ENCODE results near the gene CCDC30. TPM values are rescaled to one million over a fixed set of nuclear protein-coding genes. Genes with fewer than 3 reads are reported as not detected.

CCDC30 gene
- total RNA-seq, 1 donor from 2014 or later = 3.4 TPM

DNA sequence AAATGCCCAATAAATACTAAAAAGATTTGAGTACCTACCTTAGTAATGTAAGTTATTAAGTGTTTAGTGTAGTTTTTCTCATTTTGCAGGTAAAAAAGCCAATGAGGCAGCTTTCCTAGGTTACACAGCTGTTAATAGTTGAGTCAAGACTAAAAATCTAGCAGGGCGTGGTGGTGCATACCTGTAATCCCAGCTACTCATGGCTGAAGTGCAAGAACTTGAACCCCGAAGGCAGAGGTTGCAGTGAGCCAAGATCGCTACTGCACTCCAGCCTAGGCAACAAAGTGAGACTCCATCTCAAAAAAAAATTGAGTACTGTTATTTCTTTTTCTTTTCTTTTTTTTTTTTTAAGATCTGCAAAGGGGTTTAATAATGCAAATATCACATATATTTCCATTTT lies 226.8 kb downstream of the CCDC30 start:
- Mint-ChIP-seq H3K27me3 (ENCODE audit: unreplicated experiment) (no peaks in the 10 kb centered on the region), H3K4me3 (ENCODE audit: unreplicated experiment) (no peak overlapping the region), H3K36me3 (ENCODE audit: low read depth, unreplicated experiment) (peaks cover 3% of the 10 kb centered on the region), H3K4me1 (ENCODE audit: unreplicated experiment) (peaks cover 17% of the 10 kb centered on the region), H3K9me3 (ENCODE audit: unreplicated experiment) (no peaks in the 10 kb centered on the region), H3K27ac (ENCODE audit: unreplicated experiment) (no peak overlapping the region)
- DNase-seq (ENCODE audit: low spot score) = no peak
- TF ChIP-seq, protein P1, sequence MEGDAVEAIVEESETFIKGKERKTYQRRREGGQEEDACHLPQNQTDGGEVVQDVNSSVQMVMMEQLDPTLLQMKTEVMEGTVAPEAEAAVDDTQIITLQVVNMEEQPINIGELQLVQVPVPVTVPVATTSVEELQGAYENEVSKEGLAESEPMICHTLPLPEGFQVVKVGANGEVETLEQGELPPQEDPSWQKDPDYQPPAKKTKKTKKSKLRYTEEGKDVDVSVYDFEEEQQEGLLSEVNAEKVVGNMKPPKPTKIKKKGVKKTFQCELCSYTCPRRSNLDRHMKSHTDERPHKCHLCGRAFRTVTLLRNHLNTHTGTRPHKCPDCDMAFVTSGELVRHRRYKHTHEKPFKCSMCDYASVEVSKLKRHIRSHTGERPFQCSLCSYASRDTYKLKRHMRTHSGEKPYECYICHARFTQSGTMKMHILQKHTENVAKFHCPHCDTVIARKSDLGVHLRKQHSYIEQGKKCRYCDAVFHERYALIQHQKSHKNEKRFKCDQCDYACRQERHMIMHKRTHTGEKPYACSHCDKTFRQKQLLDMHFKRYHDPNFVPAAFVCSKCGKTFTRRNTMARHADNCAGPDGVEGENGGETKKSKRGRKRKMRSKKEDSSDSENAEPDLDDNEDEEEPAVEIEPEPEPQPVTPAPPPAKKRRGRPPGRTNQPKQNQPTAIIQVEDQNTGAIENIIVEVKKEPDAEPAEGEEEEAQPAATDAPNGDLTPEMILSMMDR (IDR thresholded peaks at IDR 0.05; ENCODE audit: unreplicated experiment) = no peak

DNA sequence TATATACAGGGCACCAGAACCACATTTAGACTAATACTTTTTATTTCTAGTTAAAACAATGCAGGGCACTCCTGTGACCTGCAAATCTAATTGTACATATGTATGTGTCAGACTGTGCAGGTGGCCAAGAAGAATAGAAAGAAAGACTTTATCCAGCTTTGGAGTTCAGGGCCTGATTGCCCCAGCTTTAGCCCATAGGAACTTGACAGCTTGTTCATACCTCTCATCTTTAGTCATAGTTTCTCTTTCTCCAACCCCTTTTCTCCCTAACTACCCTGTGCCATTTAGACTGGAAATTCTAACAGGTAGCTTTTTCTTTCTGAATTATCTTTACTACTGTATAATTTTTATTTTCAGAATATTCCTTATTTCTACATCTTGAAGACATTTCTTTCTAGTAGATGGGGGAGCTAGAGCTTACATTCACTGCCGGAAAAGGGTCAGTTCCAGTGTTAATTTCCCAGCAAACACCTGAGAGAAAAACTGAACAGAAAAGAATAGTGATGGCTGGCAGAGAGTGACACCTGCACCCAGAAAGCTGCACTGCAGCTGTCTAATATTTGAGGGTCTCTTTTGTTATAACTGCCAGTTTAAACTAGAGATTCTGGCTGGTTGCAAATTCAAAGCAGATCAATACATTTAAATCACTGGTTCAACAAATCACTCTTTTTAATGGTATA lies 227.5 kb downstream of the CCDC30 start:
- Mint-ChIP-seq H3K27me3 (ENCODE audit: unreplicated experiment) (no peaks in the 10 kb centered on the region), H3K4me3 (ENCODE audit: unreplicated experiment) (no peak overlapping the region), H3K27ac (ENCODE audit: unreplicated experiment) (no peak overlapping the region), H3K9me3 (ENCODE audit: unreplicated experiment) (no peaks in the 10 kb centered on the region), H3K36me3 (ENCODE audit: low read depth, unreplicated experiment) (peaks cover 10% of the 10 kb centered on the region), H3K4me1 (ENCODE audit: unreplicated experiment) (peaks cover 11% of the 10 kb centered on the region)
- TF ChIP-seq, protein P1 (IDR thresholded peaks at IDR 0.05; ENCODE audit: unreplicated experiment) = no peak
- DNase-seq (ENCODE audit: low spot score) = no peak

DNA sequence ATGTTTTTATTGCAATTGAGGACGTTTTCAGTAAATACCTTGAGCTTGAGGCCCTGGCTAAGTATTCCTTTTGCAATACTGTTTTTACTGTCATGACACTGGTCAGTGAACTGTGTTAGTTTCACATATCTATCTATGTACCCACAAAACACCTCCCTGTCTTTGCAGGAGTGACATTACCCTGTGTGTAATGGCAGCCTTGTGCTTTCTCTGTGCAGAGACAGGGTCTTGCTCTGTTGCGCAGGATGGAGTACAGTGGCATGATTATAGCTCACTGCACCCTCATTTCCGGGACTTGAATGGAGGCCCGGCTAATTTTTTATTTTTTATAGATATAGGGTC lies 228.0 kb downstream of the CCDC30 start:
- peaks cover 11% of the 10 kb centered on the region for H3K4me1 Mint-ChIP-seq (ENCODE audit: unreplicated experiment)
- H3K27ac Mint-ChIP-seq (ENCODE audit: unreplicated experiment) = no peak overlapping the region
- H3K36me3 Mint-ChIP-seq (ENCODE audit: low read depth, unreplicated experiment) = peaks cover 15% of the 10 kb centered on the region
- TF ChIP-seq, protein P1 (IDR thresholded peaks at IDR 0.05; ENCODE audit: unreplicated experiment) = no peak
- no peak overlapping the region for H3K4me3 Mint-ChIP-seq (ENCODE audit: unreplicated experiment)
- no peaks in the 10 kb centered on the region for H3K27me3 Mint-ChIP-seq (ENCODE audit: unreplicated experiment)
- H3K9me3 Mint-ChIP-seq (ENCODE audit: unreplicated experiment) = no peaks in the 10 kb centered on the region
- no peak for DNase-seq (ENCODE audit: low spot score)

DNA sequence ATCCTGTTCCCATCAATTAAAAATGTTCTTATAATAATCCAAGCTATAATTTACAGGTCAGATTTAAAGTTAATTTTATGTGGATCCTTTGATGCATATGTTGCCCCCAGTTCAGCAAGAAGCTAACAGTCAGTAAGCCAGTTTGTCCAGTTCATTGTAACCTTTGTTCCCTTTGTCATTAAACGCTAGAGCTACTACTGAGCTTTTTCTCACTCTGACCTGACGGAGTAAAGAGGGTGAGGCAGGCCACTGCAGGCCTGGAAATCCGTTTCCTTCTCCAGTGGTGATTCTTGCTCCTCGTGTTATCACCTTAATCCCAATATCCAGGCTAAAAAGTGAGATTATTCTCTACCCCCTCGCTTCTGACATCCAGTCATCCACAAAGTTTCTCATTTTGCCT lies 229.4 kb downstream of the CCDC30 start:
- TF ChIP-seq, protein P1 (IDR thresholded peaks at IDR 0.05; ENCODE audit: unreplicated experiment) = no peak
- no peak for DNase-seq (ENCODE audit: low spot score)
- no peaks in the 10 kb centered on the region for H3K9me3 Mint-ChIP-seq (ENCODE audit: unreplicated experiment)
- H3K27ac Mint-ChIP-seq (ENCODE audit: unreplicated experiment) = no peak overlapping the region
- H3K27me3 Mint-ChIP-seq (ENCODE audit: unreplicated experiment) = no peaks in the 10 kb centered on the region
- H3K36me3 Mint-ChIP-seq (ENCODE audit: low read depth, unreplicated experiment) = peaks cover 22% of the 10 kb centered on the region
- peaks cover 11% of the 10 kb centered on the region for H3K4me1 Mint-ChIP-seq (ENCODE audit: unreplicated experiment)
- no peak overlapping the region for H3K4me3 Mint-ChIP-seq (ENCODE audit: unreplicated experiment)

DNA sequence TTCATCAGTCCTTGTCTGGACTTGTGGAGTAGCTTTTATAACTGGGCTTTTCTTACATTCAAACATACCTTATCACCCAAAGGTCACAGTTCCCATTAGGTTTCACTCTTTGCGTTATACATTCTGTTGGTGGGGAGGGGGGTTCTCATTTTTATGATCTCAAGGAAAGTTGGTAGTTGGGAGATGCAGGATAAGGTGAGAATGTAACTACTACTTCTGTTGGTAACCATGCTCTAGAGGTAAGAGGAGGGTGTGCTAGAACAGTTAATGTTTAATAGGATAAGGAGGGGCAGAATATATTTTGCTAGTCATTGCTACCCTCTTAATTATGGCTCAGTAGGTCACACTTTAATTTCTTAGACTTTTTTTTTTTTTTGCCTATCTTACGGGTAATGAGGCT lies 229.8 kb downstream of the CCDC30 start:
- no peak for DNase-seq (ENCODE audit: low spot score)
- H3K36me3 Mint-ChIP-seq (ENCODE audit: low read depth, unreplicated experiment) = peaks cover 27% of the 10 kb centered on the region

More for the DNA sequence above, 229.8 kb downstream of the CCDC30 start:
- TF ChIP-seq, protein P1 (IDR thresholded peaks at IDR 0.05; ENCODE audit: unreplicated experiment) = no peak
- H3K9me3 Mint-ChIP-seq (ENCODE audit: unreplicated experiment) = no peaks in the 10 kb centered on the region
- H3K4me3 Mint-ChIP-seq (ENCODE audit: unreplicated experiment) = no peak overlapping the region
- H3K27me3 Mint-ChIP-seq (ENCODE audit: unreplicated experiment) = no peaks in the 10 kb centered on the region
- H3K27ac Mint-ChIP-seq (ENCODE audit: unreplicated experiment) = no peak overlapping the region
- peaks cover 11% of the 10 kb centered on the region for H3K4me1 Mint-ChIP-seq (ENCODE audit: unreplicated experiment)

All from endothelial cell (in vitro differentiated cells).